Astrocyte of the hippocampus (primary cell): ENCODE data around the gene INSL3.
"Not testable (repeated sequence)": the region's sequence is repeated elsewhere in the genome, so short reads cannot be mapped to it uniquely, and the experiment has no call there.

Experiments used
- DNase-seq: peaks from one replicate; pipeline ENCODE4 v3.0.0; 2011; ENCODE audit warnings: low read depth, low spot score

INSL3 gene

DNA sequence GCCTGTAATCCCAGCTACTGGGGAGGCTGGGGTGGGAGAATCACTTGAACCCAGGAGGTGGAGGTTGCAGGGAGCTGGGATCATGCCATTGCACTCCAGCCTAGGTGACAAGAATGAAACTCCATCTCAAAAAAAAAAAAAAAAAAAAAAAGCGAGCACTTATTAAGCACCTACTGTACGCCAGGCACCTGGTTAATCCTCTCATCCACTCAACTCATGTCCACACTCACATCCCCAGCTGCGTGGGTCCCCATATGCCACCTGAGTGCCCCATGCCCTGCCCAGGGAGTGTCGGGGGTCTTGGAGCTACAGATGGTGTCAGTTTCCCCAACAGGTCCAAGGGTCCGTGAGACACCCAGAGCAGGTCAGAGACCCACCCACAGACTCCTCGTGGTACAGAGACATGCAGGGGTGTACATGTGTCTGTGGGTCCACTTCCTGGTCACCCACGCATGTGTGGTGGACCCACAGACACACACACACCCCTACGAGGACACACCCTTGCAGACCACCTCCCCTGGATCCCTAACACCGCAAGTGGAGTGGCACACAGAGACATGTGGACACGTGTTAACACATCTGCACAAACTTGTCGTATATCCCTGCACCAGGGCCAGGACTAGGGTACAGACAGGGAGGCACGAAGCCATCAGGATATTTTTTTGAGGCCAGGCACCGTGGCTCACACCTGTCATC, 3.5 kb downstream of the INSL3 start:
- no peak for DNase-seq

DNA sequence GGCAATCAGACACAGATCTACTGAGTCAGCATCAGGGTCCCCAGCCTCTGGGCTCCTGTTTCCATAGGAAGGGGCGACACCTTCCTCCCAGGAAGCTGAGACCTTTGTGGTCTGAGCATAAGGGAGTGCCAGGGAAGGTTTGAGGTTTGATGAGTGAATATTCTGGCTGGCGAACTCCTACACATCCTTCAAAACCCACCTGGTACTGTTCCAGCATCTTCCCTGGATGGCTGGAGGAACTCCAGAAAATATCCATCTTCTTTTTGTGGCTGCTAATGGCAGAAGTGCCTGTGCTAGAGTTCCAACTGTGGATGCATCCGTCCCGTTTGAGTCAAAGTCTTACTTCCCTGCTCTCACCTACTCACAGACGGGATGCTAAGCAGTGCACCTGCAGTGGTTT, 9.2 kb downstream of the INSL3 start:
- DNase-seq = no peak

DNA sequence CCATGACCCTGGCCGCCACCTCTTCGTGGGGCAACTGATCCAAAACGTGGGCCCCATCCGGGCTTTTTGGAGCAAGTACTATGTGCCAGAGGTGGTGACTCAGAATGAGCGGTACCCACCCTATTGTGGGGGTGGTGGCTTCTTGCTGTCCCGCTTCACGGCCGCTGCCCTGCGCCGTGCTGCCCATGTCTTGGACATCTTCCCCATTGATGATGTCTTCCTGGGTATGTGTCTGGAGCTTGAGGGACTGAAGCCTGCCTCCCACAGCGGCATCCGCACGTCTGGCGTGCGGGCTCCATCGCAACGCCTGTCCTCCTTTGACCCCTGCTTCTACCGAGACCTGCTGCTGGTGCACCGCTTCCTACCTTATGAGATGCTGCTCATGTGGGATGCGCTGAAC, 9.6 kb downstream of the INSL3 start:
- DNase-seq = no peak

DNA sequence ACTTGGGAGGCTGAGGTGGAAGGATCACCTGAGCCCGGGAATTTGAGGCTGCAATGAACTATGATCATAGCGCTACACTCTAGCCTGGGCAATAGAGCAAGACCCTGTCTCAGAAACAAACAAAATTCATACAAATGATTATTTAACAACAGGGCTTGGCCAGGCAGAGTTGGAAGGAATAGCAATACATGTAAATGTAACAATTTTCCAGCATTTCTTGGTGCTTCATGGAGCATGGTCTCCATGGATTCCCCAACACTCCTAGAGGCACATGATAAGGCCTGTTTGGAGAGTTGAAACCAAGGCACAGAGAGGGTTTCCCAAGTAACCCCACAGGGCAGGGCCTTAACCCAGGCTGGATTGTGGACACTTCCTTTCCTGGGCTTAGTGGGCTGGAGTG, 10.2 kb downstream of the INSL3 start:
- no peak for DNase-seq

DNA sequence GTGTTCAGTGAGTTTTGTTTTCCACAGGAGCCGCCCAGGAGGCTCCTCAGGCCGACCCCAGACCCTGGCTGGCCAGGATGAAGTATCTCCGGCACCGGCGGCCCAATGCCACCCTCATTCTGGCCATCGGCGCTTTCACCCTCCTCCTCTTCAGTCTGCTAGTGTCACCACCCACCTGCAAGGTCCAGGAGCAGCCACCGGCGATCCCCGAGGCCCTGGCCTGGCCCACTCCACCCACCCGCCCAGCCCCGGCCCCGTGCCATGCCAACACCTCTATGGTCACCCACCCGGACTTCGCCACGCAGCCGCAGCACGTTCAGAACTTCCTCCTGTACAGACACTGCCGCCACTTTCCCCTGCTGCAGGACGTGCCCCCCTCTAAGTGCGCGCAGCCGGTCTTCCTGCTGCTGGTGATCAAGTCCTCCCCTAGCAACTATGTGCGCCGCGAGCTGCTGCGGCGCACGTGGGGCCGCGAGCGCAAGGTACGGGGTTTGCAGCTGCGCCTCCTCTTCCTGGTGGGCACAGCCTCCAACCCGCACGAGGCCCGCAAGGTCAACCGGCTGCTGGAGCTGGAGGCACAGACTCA, 13.5 kb downstream of the INSL3 start:
- DNase-seq = no peak

DNA sequence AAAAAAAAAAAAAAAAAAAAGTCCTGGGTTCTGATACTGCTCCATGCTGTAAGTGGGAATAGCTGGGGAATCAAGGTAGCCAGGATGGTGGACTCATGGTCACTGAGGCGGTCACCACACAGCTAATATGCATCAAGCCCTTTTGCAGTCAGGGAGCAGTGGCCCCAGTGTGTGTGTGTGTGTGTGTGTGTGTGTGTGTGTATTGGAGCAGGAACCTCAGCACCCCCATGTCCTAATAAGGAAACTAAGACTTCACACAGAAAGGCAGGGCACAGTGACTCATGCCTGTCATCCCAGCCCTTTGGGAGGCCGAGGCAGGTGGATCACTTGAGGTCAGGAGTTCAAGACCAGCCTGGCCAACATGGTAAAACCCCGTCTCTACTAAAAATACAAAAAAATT, 14.4 kb downstream of the INSL3 start:
- no peak for DNase-seq

DNA sequence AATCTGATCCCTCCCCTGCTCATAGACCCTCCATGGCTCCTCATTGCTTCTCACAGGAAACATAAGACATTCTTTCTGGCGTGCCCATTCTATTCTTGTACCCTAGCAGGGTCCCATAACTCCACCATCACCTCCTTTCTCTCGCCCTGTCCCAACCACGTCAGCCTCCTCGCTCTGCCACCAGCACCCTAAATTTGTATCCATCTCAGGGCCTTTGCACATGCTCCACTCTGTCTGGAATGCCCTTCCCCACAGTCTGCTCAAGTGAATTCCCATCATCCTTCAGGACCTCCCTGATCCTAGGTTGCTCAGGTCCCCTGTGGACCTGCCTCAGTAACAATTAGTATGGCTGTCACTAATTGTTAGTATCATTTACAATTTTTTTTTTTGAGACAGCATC, 15.9 kb downstream of the INSL3 start:
- DNase-seq = no peak

DNA sequence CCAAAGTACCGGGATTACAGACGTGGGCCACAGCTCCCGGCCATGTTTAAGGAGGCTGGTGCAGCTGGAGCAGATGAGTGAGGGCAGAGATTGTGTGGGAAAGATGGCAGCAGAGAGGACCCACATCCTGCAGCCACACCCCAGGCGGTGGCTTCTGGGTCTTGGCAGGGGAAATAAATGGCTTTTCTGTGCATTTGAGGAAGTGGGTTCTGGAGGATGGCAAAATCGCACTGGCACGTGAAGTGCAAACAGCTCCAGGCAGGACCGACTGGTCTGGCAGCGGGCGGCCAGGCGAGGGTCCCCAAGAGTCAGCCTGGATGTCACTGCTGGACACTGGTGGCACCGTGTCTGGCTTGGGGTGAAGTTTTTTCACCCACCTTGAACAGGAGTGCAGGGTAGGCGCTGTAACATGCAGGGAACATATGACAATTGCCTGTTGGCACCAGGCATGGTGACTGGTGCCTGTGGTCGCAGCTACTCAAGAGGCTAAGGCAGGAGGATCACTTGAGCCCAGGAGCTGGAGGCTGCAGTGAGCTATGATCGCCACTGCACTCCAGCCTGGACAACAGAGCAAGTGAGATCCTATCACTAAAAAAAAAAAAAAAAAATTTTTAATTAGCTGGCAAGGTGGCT, 17.9 kb downstream of the INSL3 start:
- DNase-seq = no peak

DNA sequence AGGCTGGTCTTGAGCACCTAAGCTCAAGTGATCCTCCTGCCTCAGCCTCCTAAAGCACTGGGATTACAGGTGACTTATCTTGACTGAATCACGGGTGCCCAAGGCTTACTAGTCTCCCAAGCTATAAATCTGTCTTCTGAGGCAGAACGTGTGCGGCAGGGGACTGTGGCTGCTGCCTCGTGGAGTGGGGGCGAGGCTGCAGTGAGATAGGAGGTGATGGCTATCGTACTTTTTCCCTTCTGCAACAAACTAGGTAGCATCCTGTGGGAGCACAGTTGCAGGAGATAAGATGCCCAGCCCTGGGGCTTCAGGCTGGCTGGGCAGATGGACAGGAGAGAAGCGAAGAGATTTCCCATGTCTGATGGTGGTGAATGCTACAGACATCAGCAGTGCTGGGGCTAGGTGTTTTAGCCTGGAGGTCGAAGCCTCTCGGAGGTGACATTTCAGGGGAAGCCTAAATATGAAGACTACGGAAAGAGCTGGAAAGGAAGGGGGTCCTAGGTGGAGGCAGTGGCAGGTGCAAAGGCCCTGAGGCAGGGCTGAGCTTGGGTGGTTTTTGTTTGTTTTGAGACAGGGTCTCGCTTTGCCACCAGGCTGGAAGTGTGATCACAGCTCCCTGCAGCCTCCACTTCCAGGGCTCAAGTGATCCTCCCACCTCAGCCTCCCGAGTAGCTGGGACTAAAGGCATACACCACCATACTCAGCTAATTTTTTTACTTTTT, 19.0 kb downstream of the INSL3 start:
- DNase-seq = no peak

DNA sequence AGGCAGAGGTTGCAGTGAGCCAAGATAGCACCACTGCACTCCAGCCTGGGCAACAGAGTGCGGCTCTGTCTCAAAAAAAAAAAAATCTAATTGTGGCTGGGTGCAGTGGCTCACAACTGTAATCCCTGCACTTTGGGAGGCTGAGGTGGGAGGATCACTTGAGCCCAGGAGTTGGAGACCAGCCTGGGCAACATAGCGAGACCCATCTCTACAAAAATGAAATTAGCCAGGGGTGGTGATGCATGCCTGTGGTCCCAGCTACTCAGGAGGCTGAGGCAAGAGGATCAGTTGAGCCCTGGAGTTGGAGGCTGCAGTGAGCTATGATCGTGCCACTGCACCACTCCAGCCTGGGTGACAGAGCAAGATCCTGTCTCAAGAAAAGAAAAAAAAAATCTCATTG, 22.7 kb downstream of the INSL3 start:
- not testable (repeated sequence) for DNase-seq

DNA sequence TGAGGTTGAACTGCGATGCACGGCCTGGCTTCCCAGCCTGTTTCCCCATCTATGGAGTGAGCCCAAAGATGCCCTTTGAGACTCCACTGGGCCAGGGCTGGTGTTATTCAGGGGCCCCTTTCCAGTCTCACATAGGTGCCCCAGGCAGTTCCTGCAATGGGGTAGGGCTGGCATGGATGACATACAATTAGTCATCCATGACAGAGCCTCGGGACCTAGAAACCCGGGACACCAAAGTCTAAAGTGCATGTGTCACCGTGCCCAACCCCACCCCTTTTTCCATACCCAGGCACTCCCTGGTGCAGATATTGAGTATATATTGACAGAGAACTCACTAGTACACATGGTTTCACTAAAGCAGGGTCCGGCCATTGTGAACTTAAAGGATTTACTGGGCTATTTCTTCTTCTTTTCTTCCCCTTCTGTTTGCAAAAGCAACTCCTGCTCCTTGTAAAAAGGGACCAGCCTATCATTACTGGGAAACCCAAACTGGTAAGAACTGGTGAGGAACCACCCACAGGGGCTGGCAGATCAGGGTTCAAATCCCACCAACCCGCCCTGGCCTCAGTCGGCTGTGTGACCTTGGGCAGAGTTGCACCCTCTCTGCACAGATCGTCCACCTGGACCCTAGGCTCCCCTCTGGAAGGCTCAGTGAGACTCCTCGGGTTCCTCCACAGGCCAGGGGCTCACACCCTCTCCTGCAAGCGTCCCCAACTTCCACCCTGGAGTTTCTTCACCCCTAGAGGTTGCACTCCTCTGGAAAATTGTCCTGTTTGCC, 23.7 kb downstream of the INSL3 start:
- DNase-seq = no peak

DNA sequence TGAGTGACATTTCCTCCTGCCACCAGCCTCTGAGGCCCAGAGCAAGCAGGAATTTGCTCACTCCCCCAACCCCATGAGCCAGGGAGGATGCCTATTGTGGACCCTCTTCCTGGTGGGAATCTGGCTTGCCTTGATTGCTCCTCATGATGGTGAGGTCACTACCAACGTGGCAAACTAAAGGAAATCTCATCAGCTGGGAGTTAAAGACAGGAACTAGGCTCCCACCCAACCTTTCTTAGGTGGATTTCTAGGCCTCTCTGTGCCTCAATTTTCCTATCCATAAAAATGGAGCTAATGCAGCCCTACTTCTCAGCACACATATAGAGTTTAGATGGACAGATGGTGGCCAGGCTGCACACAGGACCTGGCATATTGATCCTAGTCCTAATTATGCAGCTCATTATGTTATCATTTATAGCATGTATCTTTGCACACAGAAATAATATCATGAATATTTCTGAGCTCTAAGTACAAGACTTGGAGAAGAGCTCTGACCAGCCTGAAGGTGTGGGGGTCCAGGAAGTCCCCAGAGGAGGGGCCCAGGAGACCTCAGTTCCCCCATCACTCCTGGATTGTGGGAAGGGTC, 24.4 kb downstream of the INSL3 start:
- no peak for DNase-seq

DNA sequence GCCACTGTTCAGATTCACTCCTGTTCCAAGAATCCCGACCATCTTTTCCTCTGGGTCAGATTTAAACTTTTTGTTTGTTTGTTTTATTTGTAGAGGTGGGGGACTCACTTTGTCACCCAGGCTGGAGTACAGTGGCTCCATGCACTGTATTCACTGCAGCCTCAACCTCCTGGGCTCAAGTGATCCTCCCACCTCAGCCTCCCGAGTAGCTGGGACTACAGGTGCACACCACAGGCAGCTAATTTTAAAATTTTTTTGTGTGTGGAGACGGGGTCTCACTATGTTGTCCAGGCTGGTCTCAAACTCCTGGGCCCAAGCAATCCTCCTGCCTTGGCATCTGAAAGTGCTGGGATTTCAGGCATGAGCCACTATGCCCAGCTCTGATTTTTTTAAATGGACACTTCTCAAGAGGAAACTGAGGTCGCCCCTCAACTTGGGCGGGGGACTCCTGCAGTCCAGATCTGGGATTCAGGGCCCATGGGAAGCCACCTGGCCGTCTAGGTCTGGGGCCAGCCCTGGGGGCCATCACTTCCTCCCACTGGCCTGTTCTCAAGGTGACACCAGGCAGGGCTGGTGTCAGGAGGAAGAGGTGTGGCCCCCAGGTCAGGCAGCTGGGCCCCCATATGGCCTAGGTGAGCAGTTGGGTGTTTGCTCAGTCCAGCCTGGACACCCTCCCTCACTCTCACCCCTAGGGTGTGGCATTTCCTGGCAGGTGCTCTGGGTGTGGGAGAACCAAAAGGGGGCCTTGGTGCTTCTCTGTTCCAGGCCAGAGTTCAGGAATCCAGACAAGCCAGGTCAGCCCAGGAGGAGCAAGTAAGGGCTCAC, 25.1 kb downstream of the INSL3 start:
- DNase-seq = no peak

DNA sequence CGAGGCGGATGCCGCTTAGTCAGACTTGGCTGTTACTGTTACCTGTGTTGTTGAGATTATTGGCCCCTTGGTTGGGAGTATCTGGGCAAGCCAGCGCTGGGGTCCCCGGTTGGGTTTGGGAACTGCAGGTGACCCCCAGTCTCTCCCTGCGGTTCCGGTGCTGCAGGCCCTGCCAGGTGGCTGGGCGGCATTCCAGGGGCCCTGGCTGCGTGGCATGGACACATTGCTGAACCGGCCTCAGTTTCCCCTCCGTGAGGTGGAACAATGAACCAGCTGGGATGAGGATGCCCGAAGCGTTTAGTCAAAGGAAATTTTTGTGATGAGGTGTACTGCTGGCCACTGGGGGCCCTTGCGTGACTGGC, 25.8 kb downstream of the INSL3 start:
- no peak for DNase-seq

DNA sequence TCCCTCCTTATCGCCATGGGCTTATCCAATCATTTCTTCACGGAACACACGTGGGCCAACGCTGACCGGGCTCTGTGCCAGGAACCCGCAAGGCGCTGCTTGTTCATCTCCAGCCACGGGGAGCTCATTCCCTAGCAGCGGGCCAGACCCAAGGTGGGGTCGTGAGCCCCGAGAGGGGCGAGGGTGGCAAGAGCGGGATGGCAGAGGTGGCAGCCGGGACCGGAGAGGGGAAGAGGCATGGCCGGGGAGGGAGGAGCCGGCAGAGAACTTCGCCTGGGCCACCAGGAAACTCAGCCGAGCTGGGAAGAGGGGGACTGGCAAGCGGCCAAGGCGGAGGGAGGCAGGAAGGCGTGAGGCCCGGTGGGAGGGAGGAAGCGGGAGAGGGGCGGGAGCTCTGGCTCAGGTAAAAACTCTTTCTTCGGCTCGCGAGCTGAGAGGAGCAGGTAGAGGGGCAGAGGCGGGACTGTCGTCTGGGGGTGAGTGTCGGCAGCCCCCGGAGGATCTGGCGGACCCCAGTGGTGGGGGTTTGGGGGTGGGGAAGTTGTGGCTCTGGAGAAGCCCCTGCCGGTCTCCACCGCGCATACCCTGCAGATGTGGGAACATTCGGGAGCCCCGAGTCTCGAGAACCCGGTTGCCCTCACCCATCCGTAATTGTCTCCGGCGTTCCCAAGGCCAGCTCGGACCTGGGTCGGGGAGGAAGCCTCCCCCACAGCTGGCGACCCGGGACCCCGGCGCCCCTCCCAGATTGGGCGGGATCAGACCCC, 26.4 kb downstream of the INSL3 start, which contains the start of gene B3GNT3:
Gene B3GNT3, plus strand, starts transcription at position 408 of the 764 bp plus-strand sequence. CDS start 12,670 bp downstream, outside the sequence.
- DNase-seq = no peak

DNA sequence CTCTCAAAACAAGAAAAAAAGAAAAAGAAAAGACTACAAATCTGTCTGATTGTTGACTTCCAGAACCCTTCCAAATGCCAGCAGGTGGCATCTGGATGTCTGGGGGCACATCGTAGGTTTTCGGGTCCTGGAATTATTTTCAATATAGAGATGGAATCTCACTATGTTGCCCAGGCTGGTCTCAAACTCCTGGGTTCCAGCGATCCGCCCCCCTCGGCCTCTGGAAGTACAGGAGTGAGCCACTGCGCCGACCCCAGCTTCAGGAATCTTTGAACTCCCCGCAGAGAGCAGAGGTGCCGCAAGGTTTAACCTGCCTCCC, 26.9 kb downstream of the INSL3 start:
- DNase-seq = no peak

DNA sequence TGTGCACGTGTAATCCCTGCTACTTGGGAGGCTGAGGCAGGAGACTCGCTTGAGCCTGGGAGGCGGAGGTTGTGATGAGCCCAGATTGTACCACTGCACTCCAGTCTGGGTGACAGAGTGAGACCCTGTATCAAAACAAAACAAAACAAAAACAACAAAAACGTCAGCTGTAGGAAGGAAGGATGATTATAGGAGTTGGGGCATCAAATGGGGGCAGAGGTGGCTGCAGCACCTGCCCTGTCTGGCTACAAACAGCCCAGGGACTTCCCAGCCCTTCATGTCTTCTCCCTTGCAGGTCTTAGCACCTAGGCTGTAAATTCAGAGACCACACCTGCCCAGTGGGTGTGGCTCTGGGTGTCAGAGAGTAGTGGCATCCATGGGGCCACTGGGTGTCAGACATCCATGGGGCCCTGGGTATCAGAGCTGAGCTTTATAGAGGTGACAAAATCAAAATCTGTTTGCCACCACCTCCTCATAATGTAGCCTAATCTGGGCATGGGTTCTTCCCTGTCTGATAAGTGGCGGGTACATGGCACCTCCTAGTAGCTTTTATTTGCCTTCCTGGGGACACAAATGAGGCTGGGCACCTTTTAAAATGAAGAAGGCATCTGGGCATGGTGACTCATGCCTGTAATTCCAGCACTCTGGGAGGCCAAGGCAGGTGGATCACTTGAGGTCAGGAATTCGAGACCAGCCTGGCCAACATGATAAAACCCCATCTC, 31.1 kb downstream of the INSL3 start:
- DNase-seq = no peak

DNA sequence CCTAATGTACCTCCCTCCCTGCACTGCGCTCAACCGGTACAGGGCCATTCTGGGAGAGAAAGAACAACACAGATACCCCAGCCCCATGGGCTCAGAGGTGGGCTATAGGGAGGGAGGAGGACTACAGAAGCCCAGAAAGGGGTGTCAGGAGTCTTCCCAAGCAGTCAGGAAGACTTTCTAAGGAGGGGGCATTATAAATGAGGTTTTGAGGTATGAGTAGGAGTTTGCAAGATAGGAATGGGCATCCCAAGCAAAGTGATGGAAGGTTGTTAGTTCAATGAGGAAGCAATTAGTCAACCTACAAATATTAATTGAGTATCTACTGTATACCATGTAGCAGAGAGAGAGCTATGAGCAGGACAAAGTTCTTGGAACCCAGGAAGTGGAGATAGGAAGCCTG, 32.7 kb downstream of the INSL3 start:
- DNase-seq = no peak

DNA sequence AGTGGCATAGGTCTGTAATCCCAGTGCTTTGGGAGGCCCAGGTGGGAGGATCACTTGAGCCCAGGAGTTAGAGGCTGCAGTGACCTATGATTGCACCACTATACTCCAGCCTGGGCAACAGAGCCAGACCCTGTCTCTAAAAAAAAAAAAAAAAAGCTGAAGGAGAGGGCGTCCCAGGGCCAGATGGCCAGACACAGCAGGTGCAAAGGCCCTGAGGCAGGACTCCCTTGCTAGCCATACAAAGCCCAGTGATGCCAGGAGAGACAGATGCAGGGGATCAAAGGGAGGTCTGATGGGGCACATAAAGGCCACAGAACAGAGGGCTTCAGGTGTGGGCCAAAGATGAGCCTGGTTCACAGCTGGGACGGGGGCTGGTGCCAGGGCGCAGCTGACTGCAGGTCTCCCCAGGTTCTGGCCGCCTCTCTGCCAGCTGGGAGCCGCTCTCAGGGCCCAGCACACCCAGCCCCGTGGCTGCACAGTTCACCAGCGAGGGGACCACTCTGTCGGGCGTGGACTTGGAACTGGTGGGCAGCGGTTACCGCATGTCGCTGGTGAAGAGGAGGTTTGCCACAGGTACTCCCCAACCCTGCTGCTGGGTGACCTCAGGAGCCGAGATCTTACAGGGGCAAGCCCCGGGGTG, 33.9 kb downstream of the INSL3 start:
- DNase-seq = no peak
